Spleen (tissue), 11 donors: ENCODE results near the gene B4GALNT2. TPM values are rescaled to one million over a fixed set of nuclear protein-coding genes. Genes with fewer than 3 reads are reported as not detected.

ENCODE experiments used
- DNase-seq: peaks from one replicate; pipeline ENCODE4 v3.0.0-alpha.2; 2020
- H3K27ac ChIP-seq, 8 donors: fragments of 200-600 bp; sonication (generic) in 7 of 8; 1 replicate in 4 of 8; 2 replicates in 4 of 8; pipeline versions ENCODE4 v1.5.0 to v1.8.0; 2016 to 2021; ENCODE audit warnings: inconsistent platforms in 4 of 8, mild to moderate bottlenecking in 4 of 8, moderate library complexity in 1 of 8
- H3K27me3 ChIP-seq, 7 donors: fragments of 200-600 bp; sonication (generic) in 6 of 7; replicated peaks in 1 of 7; 1 replicate in 4 of 7; 2 replicates in 3 of 7; pipeline versions ENCODE4 v1.5.0 to v1.8.0; 2016 to 2021; ENCODE audit warnings: inconsistent platforms in 3 of 7, mild to moderate bottlenecking in 1 of 7
- H3K36me3 ChIP-seq, 6 donors: fragments of 200-600 bp; sonication (generic) in 5 of 6; 1 replicate in 4 of 6; 2 replicates in 2 of 6; pipeline versions ENCODE4 v1.5.0 to v1.8.0; 2016 to 2021; ENCODE audit warnings: inconsistent platforms in 2 of 6
- H3K4me1 ChIP-seq, 6 donors: fragments of 200-600 bp; sonication (generic) in 5 of 6; 1 replicate in 3 of 6; 2 replicates in 3 of 6; pipeline versions ENCODE4 v1.5.0 to v1.8.0; 2016 to 2021; ENCODE audit warnings: inconsistent platforms in 3 of 6
- H3K4me3 ChIP-seq, 8 donors: fragments of 200-600 bp; sonication (generic) in 7 of 8; 1 replicate in 4 of 8; 2 replicates in 4 of 8; pipeline versions ENCODE4 v1.5.0 to v1.8.0; 2016 to 2021; ENCODE audit warnings: inconsistent platforms in 4 of 8, mild to moderate bottlenecking in 4 of 8, moderate library complexity in 2 of 8
- H3K9me3 ChIP-seq, 8 donors: fragments of 200-600 bp; sonication (generic) in 7 of 8; 1 replicate in 4 of 8; 2 replicates in 4 of 8; pipeline versions ENCODE4 v1.5.0 to v1.8.0; 2016 to 2021; ENCODE audit warnings: inconsistent platforms in 4 of 8
- POLR2A ChIP-seq, 3 donors: fragments of 450-650 bp; IDR thresholded peaks; one replicate each; pipeline ENCODE4 v1.5.1; 2017; ENCODE audit warnings: antibody characterized with exemption in 3 of 3, mild to moderate bottlenecking in 1 of 3
- POLR2AphosphoS5 ChIP-seq, 3 donors: sonication (generic); formaldehyde crosslinking; IDR thresholded peaks; one replicate each; pipeline ENCODE4 v1.5.1; 2017; ENCODE audit warnings: antibody characterized with exemption in 3 of 3
- WGBS, 5 donors: extraction: QIAGEN DNeasy Blood & Tissue Kit in 3 of 5; methylation state at CpG; one replicate each; pipeline versions ENCODE4 v1.1.5 to v1.1.7; 2013 to 2018; 5-methylcytosine and 5-hydroxymethylcytosine counted together
- intact Hi-C: fragments of 100-400 bp; cut with DNase I; formaldehyde crosslinking; loops from one replicate; pipeline ENCODE4 v1.15.0; 2023; ENCODE audit warnings: low total_unique reads
- polyA plus RNA-seq, 3 donors: library from polyadenylated mRNA; stranded (reverse); fragments of 200-250 nt; gene quantifications; one replicate each; pipeline ENCODE4 v1.2.1, GENCODE V29; 2013
- total RNA-seq, 7 donors: library from RNA; depleted of rRNA in 3 of 7; stranded (reverse); fragments of >200 nt in 3 of 7; fragmentation: NEBNext Ultra II Directional in 4 of 7; extraction: Animal tissue kit (Norgen Biotek cat#: 25700) in 4 of 7; gene quantifications; one replicate each; pipeline versions ENCODE4 v1.1.0 to v1.2.1, GENCODE V29; 2016 to 2021
- TF ChIP-seq, protein P1 (sequence below), 11 experiments: fragments of 200-600 bp in 7 of 11; fragments of 450-650 bp in 4 of 11; sonication (generic) in 4 of 11; IDR thresholded peaks in 8 of 11; conservative IDR thresholded peaks in 3 of 11; 1 replicate in 7 of 11; 2 replicates in 4 of 11; pipeline versions ENCODE4 v1.4.0 to v1.8.0; 2016 to 2021; ENCODE audit warnings: antibody characterized with exemption in 11 of 11, inconsistent platforms in 4 of 11, mild to moderate bottlenecking in 1 of 11
- donor health status: healthy with polysubstance abuse.
- donor health status: DM: no; HTN: no; CAD: no; lungs with moderate emphysema.
- donor health status: DM: no; HTN: no; CAD: no.
- donor health status: Bipolar disorder and iron deficiency.
- donor health status: healthy.
- donor health status: DM: no; HTN: no; CAD: no.
- donor health status: DM: yes; HTN: yes; CAD: no.

The B4GALNT2 gene
- total and polyA plus RNA-seq, 10 donors: 0.10 to 0.21 (median 0.18) TPM; not detected in 6

DNA sequence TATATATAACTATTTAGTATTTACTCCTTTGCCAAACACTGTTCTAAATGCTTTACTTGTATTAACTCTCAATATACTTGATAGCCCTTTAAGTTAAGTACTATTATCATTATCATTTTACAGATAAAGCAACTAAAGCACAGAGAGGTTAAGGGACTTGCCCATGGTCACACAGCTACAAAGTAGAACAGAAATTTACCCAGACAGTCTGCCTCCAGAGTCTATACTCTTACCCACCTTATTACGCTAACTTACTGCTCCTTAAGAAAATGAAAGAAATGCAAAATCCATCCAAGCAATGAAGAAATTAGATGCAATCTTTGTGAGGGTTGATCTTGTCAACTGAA lies 25.4 kb upstream of the B4GALNT2 start:
- H3K27ac ChIP-seq: no peak overlapping the region
- no peak for TF ChIP-seq POLR2A (IDR thresholded peaks at IDR 0.05)
- TF ChIP-seq, protein P1, sequence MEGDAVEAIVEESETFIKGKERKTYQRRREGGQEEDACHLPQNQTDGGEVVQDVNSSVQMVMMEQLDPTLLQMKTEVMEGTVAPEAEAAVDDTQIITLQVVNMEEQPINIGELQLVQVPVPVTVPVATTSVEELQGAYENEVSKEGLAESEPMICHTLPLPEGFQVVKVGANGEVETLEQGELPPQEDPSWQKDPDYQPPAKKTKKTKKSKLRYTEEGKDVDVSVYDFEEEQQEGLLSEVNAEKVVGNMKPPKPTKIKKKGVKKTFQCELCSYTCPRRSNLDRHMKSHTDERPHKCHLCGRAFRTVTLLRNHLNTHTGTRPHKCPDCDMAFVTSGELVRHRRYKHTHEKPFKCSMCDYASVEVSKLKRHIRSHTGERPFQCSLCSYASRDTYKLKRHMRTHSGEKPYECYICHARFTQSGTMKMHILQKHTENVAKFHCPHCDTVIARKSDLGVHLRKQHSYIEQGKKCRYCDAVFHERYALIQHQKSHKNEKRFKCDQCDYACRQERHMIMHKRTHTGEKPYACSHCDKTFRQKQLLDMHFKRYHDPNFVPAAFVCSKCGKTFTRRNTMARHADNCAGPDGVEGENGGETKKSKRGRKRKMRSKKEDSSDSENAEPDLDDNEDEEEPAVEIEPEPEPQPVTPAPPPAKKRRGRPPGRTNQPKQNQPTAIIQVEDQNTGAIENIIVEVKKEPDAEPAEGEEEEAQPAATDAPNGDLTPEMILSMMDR (IDR thresholded peaks at IDR 0.05 in 8 of 11, conservative IDR thresholded peaks at IDR 0.05 in 3 of 11): no peak
- no peak for TF ChIP-seq POLR2AphosphoS5 (IDR thresholded peaks at IDR 0.05)
- no peaks in the 10 kb centered on the region for H3K36me3 ChIP-seq
- WGBS, 5 donors: 92 to 97% (median 94%) methylated on average over 1 of the region's 1 CpG
- H3K4me3 ChIP-seq: no peak overlapping the region
- H3K4me1 ChIP-seq: no peaks in the 10 kb centered on the region
- DNase-seq: no peak
- H3K27me3 ChIP-seq: peaks cover 0 to 18% (median 0%) of the 10 kb centered on the region in 7 donors
- intact Hi-C loops: no loop called here
- H3K9me3 ChIP-seq: no peaks in the 10 kb centered on the region

DNA sequence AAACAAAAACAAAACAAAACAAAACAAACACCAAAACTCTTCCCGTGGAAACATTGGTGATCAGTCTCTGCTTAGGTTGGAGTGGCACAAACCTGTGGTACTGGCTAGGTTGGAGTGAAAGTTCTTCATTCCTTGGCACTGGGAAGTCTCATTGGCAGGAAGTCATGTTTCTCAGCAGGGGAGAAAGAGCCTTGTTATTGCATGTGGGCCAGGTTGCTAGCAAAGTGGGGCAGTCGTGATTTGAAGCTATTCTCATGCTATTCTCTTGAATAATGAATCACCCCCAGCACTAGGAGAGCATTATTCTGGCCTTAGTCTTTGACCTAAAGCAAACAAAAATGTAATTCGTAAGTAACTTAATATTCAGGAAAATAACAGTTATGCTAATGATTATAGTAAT lies 24.3 kb upstream of the B4GALNT2 start:
- intact Hi-C loops: no loop called here
- TF ChIP-seq POLR2A (IDR thresholded peaks at IDR 0.05) (no peak), POLR2AphosphoS5 (IDR thresholded peaks at IDR 0.05) (no peak)
- TF ChIP-seq, protein P1 (IDR thresholded peaks at IDR 0.05 in 8 of 11, conservative IDR thresholded peaks at IDR 0.05 in 3 of 11): no peak
- Histone ChIP-seq H3K27ac (no peak overlapping the region), H3K9me3 (no peaks in the 10 kb centered on the region), H3K36me3 (no peaks in the 10 kb centered on the region), H3K27me3 (peaks cover 0 to 17% (median 0%) of the 10 kb centered on the region in 7 donors), H3K4me3 (no peak overlapping the region), H3K4me1 (no peaks in the 10 kb centered on the region)
- WGBS, 5 donors: 46 to 58% (median 53%) methylated on average over 3 of the region's 3 CpGs
- DNase-seq: no peak

DNA sequence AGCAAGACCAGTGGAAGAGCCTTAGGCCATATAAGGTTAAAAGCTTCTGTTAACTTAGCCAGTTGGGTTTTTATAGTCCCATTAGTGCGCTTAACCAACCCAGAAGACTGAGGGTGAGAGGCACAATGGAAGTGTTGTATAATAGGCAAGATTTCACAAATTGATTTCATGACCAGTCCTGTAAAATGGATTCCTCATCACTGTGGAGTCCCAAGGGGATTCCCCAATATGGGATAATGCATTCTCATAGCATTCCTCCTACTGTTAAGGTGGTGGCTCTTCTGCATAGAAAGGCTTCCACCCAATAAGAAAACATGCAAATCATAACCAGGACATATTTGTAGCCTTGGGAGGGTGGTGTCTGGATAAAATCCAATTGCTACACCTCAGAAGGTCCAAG lies 22.1 kb upstream of the B4GALNT2 start:
- TF ChIP-seq, protein P1 (IDR thresholded peaks at IDR 0.05 in 8 of 11, conservative IDR thresholded peaks at IDR 0.05 in 3 of 11): no peak
- no peak for TF ChIP-seq POLR2AphosphoS5 (IDR thresholded peaks at IDR 0.05)
- no peak for TF ChIP-seq POLR2A (IDR thresholded peaks at IDR 0.05)
- intact Hi-C loops: no loop called here
- DNase-seq: no peak

DNA sequence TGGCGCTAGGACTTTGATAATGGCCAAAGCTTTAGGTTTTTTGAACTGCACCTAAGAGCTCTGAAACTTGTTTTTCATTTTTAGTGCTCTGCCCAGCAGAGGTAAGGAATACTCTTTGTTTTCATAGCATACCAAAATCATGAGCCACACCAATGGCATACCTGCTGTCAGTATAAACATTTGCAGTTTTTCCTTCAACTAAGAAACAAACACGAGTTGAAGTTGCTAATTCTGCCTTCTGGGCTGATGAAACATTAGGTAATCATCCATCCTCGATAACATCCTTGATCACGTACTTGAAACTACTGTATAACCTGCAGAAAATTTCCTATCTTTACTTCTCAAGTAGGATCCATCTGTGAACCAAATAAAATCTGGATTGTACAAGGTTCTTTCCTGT lies 20.6 kb upstream of the B4GALNT2 start:
- Histone ChIP-seq H3K27me3 (peaks cover 0 to 19% (median 0%) of the 10 kb centered on the region in 7 donors), H3K36me3 (no peaks in the 10 kb centered on the region), H3K4me1 (no peaks in the 10 kb centered on the region), H3K9me3 (no peaks in the 10 kb centered on the region), H3K4me3 (no peak overlapping the region), H3K27ac (no peak overlapping the region)
- intact Hi-C loops: no loop called here
- no peak for DNase-seq
- TF ChIP-seq, protein P1 (IDR thresholded peaks at IDR 0.05 in 8 of 11, conservative IDR thresholded peaks at IDR 0.05 in 3 of 11): no peak
- TF ChIP-seq POLR2AphosphoS5 (IDR thresholded peaks at IDR 0.05): no peak
- no peak for TF ChIP-seq POLR2A (IDR thresholded peaks at IDR 0.05)
- WGBS, 5 donors: 63 to 84% (median 76%) methylated on average over 4 of the region's 4 CpGs

More for the DNA sequence above, 22.1 kb upstream of the B4GALNT2 start:
- WGBS, 5 donors: 90 to 96% (median 95%) methylated on average over 1 of the region's 1 CpG
- Histone ChIP-seq H3K27ac (no peak overlapping the region), H3K4me1 (no peaks in the 10 kb centered on the region), H3K4me3 (no peak overlapping the region), H3K9me3 (no peaks in the 10 kb centered on the region), H3K36me3 (no peaks in the 10 kb centered on the region), H3K27me3 (peaks cover 0 to 17% (median 0%) of the 10 kb centered on the region in 7 donors)
